IPS DF 4.7 (cell line): ENCODE results near the gene LEF1.

Experiments
- DNase-seq: peaks from one replicate; pipeline ENCODE4 v3.0.0-alpha.2; 2013; ENCODE audit warnings: low spot score; ENCODE audit errors: extremely low read depth

LEF1 gene

DNA sequence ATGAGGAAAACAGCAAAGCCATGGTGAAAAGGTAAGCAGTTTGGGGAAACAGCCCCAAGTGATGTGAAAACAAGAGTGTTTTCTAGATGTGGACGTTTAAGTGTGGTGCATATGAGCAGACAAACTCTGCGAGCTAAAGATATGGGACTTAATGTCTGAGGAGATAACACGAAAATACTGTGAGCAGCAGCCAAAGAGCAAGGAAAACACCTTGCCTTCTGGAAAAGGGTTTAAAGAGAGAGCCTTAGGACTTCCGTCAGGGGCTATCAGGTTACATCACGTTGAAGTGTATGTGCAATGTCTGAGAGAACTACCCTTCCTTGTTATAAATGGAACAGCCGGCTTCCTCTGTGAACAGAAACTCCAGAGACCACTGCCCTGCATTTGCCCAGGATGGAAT, 54.2 kb downstream of the LEF1 start:
- no peak for DNase-seq

DNA sequence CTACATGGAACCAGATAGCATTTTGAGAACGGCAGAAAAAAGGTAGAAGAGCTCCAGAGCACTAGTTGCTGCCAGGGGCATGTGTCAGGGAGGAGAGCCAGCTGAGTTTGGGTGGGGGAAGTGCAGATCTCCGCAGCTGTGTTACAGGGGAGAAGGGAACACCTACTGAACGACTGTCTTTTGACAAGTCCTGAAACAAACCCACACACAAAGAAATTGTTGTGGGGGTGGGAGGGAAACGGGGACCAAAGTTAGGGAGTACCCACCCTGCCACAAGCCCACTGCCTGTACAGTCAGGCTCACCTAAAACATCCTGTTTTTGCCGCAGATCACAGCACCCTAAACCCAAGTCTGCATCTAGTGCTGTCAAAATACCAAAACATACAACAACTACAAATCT, 55.5 kb downstream of the LEF1 start:
- no peak for DNase-seq

DNA sequence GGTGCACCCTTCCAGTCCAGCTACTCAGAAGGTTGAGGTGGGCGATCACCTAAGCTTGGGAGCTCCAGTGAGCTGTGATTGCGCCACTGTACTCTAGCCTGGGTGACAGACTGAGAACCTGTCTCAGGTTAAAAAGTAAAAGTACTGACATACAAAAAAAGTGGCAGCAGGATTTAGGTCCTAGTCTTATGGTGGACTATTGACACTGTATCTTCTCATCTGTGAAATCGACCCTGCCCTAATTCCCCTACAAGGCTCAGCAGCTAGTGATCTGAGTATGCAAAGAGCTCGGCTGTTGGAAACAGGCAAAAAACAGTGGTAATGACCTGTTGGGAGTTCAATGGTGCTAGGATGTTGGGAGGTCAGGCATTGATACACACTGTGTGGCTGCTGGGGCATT, 57.0 kb downstream of the LEF1 start:
- DNase-seq = no peak

DNA sequence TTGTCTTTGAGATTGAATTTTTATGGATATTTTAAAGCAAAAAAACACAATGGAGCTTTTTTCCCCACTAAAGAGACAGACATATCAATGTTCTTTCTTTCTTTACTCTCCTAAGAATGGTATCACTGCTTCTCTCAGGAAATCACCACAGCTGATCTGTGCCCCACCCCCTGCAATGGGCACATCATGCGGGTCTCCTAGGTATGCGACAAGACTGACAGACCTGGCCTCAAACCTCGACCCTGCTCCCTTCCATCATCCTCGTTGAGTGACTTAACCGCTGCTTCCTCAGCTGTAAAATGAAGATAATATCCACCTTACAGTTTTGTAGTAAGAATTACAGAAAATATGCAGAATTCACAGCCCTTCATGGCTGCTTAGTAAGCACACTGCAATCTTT, 58.3 kb downstream of the LEF1 start:
- no peak for DNase-seq

DNA sequence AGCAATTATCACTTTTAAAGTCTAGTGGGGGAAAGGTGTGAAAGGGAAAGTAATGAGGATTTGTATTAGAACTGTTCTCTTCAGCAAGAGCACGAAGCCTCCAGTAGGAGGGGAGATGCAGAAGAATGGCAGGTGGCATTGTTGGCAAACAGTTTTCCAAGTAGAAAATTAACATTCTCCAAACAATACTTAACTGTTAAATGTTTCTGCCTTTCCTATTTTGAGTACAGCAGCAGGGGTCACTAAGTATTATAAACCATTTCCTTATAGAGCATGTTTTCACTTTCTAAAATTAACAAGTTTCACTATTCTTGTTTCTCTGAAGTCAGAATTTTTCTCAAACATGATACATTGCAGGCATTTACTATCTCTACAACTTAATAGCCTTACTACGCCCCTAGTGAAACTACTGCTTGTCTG, 58.7 kb downstream of the LEF1 start:
- no peak for DNase-seq

DNA sequence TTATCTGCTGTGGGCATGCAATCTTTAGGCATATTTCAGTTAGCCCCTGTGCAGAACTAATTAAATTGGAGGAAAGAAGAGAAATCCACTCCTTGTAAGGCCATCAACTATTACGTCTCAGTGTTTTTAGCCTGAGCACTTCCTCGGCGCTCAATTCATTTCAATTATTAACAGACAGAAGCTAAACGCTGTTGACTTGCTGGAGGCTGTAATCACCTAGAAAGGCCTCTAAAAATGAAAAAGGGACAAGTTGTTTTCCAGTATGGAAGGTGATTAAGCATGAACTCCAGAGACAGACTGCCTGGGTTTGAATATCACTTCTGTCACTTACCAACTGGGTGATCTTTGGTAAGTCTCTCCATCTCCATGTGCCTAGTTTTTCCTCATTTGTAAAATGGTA, 59.6 kb downstream of the LEF1 start:
- DNase-seq = no peak

DNA sequence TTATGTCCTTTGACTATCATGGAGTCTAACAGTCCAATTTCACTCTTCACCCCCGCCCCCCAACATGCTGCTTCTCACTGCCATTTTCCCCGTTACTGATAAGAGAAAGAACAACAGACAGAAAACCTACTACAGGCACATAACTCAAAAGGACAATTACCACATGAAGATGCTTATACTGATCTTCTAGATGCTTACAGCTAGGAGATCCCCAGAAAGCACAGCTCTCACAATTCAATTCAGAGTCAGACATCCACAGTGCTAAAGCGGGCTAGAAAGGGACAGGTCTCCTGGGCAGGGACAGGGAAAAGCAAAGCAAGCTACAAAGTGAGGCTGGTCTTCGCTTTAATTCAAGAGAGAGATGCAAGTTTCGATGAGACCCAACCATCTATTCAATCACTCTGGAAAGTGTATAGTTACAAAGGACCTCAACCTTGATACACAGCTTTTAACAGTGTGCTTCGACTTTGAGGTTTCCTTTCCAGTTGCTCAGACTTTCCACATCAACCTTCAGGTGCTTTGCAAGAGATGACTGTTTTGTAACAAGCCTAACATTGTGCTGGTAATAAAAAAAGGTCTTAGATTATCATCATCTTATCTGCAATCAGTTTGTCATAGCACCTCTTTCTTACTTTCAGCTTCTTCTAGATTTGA, 60.9 kb downstream of the LEF1 start:
- DNase-seq = no peak

DNA sequence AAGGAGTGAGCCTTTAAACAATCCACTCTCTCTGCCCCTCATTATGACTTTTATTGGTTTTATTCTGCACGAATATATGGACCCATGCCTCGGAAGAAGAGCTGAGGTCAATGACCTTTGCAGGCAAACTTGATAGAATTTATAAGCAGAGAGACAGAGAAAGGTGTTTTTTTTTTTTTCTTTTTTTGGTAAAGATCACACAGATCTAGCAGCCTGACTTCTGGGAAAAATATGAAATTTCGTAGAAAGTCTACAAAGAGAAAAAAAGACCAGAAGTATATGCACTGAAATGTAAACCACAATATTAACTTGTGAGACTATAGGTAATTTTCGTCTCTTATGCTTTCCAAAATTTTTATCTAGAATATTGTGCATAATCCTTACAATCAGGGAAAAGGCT, 61.6 kb downstream of the LEF1 start:
- no peak for DNase-seq

DNA sequence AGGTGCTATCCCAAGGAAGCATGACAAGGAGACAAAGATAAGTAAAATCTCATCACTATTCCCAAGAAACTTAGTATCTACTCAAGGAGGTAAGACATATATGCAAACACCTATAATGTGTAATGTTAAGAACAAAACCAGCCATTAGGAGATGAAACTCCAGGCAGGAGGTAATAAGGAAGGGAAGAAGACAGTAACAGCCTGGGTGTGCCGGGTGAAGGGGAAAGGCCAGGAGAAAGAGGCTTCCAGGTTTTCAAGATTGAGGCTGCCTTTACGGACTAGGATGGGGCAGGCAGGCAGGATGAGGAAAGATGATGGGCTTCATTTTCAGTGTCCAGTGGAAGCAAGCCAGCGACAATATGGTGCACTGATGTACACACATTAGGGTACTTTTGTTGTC, 62.5 kb downstream of the LEF1 start:
- no peak for DNase-seq

DNA sequence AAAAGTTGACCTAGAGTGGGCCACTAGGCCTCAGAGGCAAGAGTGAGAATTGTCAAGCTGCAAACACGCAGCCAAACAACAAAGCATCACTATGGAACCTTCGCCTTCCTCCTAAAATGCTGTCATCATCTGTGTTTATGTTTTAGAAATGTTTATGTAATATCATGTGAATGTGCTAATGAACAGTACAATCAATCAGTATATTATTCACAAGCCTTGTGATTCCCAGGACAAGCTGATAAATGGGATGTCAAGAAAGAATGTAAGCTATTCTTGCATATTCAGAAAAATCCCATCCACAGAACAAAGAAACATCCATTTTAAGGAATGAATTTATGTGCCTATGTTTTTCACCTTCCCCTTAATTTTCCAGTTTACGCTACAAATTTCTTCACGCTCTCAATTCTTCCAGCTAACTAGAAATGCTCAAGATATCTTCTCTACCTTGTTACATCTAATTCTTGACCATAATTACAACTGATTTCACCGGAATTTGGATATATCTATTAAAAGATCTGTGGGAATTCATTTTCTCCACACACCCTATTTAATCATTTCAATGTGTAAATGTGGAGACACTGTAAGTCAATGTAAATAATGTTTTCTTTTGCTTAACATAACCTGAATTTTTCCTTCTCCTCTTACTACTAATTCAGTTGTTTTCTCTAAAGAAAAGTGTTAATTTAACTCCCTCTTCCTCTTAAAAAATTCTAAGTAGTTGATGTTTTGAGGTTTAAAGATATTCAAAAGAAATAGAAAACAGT, 65.5 kb downstream of the LEF1 start:
- no peak for DNase-seq

DNA sequence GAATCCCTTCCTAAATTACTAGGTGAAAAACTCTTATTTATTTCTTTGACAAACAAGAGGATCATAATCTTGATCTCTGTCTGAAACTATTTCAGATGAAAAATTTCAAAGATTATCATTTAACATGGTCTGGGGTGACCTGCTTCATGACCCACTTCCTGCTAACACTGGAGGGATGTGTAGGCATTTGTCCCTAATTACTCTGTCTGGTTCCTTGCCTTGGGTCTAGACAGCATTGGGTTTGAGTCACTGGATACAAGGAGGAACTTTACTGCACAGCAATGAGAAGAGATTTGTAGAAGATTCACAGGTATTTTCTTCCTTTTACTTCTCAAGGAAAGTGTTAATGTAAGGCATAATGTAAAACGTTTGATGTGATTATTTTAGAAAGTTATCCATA, 67.9 kb downstream of the LEF1 start:
- no peak for DNase-seq

DNA sequence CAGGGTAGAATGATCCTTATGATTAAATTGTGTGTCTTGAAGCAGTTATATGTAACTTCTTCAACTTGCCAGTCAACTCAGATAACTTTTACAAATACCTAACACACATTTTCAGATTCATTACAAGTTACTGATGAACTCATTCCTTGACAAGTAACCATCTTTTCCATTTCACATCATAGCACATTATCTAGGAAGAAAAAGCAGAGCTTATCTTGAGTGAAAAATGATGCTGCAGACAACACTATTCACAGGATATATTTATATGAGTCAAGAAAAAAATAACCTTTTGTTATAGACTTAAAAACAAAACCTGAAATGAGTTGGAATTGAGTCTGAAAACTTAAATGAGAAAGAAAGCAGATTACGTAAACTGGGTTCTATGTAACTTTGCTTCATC, 68.9 kb downstream of the LEF1 start:
- DNase-seq = no peak

DNA sequence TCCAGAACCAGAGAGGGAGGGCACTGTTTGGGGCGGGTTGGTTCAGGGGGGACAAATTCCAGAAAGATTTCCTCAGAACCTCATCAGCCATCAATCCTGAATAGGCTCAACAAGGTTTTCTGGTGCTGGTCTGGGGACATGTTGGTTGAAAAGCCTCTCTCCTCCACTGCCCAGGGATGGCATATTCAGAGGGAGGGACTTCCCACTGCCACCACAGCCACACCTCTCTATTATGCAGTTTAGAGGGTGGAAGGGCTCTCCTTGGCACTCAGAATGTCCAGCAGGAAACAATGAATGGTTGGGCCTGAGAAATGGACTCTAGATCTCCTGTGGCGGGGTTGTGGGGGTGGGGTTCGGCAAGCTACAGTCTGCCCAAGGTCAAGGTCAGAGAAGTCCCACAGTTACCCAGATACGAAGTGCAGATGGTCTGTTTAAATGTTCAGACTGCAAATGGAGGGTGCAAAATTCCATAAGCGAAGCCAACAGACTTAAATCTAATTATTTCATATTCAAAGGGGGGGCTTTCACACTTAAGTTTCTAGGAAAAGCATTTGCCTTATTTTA, 70.7 kb downstream of the LEF1 start:
- no peak for DNase-seq

DNA sequence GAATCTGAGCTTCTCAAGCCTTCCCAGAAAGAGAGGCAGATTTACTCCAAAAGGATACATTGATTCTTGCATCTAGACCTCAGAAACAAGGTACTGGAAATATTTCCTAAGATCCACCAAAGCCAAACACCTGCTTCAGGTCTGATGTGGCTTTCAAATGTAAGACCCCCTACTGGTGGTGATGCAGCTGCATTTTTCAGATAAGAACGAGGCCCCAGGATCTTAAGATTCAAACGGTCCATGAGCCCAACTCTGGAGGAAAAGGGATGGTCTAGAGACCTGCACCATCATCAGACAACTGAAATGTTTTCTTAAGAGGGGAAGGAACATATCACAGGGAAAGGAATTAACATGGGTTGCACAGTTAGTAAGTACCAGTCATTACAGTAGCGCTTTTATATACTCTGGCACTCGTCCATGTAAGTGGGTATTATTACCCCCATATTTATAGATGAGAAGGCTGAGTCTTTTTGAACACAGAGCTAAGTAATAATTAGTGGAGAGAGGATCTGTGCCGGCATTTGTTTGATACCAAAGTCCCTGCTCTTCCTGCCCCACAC, 73.7 kb downstream of the LEF1 start:
- no peak for DNase-seq

DNA sequence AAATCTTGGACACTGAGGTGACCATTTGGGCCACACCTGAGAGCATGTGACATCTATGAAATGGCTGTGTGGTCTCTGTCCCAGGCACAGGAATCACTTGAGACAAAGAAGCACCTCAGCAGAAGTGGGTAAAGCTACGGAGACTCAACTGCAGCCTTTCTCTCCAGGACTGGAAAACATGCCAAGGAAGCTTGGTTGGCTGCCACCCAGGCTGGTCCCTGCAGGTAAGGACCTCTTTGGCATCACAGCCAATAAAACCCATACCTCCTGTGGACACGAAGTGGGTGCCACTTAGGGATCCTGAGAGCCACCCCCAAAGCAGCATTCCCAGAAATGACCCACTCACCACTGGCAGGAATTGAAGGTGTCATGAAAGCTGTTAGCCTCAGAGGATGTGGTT, 74.6 kb downstream of the LEF1 start:
- no peak for DNase-seq

DNA sequence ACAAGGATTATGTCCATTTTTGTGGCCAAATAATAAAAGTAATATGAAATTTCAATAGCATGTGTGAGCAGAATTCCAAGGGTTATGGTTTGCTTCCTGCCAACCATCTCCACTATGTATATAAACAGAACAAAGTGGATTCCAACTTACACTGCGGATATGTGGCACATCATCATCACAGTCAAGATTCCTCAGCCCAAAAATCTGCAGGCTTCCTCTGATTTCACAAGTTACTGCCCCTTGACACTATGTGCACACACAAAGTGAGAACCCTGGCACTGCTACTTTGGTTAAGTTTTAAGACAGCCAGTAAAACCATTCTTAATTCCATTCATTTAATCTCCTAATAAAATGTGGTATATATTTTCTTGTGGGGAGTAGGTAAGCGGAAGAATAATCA, 76.4 kb downstream of the LEF1 start:
- DNase-seq = no peak

DNA sequence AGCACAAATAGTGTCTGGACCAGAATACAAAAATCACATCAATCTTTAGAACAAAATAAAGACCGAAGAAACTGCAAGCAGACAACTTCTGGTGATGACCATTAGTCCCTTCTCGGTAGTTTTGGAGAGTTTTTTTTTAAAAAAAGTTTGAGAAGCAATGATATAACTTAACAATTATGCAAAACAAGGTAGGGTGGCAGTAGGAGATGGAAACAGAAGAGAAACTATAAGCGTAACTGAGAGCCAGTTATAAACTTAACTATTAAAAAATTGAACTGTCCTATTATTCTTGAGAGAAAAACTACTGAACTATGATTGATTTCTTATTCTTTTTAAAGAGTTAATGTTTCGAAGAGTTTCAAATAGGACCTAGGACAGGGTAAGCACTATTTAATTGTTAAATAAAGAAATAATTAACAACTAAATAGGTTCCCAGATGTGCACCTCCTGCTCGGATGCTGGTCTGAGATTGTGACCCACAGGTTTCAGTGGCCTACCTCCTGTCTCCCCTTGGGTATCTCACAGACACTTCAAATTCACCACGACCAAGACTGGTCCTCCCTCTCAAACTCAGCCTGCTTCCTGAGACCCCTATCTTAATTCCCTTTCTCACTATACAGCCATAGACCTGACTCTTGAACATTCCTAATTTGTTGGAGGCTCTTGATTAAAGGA, 81.3 kb downstream of the LEF1 start:
- DNase-seq = no peak

DNA sequence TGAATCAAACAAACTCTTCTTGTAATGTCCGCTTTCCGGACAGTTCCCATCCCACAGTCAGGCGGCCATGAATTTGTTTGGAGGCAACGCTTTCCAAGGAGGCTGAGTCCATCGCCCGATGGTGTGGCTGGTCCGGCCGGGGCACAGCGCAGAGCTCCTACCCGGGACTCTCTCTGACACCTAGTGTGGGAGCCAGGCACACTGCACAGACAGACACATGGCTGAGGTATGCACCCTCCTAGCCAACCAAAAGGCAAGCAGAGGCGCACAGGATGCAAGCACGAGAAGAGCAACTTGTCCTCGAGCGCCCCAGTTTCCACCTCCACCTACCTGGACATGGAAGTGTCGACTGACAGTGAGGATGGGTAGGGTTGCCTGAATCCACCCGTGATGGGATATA, 87.5 kb downstream of the LEF1 start:
- no peak for DNase-seq

DNA sequence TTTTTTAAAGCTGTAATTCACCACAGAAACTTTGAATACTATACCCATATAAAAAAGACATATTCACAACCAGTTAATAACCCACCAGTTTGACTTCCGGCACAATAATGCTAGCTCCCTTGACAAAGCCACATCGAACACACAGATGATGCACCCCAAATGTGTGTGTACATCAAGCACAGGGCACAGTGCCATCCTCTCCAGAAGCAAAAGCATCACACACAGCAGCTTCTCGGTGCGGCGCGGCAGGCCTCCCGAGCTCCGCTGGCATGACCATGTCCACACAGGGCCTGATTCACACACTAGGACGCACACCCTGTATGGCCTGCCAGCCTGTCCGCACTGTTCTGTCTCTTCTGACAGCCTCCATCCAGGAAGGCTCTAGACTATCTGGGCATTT, 88.0 kb downstream of the LEF1 start:
- no peak for DNase-seq

DNA sequence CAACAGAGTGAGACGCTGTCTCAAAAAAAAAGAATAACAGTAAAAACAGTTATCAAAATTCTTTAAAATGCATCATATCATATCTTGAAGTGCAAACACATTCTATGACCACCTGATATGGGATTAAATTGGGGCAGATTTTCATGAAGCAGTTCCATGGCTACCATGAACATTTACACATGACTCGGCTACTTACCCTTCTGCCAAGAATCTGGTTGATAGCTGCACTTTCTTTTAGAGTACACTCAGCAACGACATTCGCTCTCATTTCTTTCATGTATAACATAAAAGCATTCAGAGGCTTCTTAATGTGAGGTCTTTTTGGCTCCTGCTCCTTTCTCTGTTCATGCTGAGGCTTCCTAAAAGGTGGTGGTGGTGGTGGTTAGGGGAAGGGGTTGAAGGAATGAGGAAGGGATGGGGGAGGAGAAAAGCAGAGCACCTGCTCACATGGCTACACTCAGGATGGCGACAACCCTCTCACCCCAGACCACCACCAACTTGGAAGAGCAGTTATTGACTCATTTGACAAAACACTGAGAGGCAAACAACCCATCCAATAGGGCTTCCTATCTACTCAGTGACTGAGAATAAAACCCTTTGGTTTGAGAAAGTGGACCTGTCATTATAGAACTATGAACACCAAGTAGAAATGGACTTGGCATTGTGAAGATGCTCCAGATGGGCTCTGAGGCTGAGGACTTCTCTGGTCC, 90.6 kb downstream of the LEF1 start:
- no peak for DNase-seq

DNA sequence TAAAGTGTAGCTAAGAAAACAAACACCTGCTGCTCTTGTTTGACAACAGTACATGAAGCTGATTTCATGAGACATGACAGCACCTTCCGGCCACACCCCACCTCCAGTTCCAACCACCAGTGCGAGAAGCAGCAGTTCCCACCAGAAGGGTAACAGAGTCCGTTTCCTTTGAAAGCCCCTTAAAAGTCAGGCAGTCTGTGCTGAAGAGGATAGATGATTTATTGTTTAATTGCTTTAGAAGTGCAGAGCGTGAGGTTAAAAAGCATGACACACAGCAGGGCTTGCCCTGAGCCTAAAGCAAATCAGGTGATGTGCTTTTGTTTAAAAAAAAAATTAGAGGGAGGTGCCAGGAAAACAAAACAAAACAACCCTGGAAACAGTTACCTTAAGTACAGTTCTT, 96.4 kb downstream of the LEF1 start:
- no peak for DNase-seq

DNA sequence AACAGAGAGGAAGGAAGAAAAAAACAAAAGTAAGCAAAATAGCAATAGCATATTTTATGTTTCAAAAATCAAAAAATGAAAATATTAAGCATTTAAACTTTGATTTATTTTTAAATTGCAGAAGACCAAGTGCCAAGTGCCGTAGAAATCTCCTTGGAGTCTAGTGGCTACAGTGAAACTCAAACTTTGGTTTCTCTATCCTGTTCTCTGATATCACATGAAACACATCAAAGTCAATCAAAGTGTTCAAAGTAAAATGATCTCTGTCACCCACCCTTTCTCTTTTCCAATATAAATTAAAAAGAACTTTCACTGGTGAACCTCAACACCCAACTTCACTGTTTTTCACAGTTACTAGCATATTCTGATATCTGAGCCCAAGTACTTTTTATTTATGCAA, 98.0 kb downstream of the LEF1 start:
- no peak for DNase-seq
